K562 (cell line): ENCODE measurements around the gene PTGIR. TPM values are rescaled to one million over a fixed set of nuclear protein-coding genes. Genes with fewer than 3 reads are reported as not detected.

Experiments used
- BCL6 ChIP-seq: fragments of 250-450 bp; sonication (Bioruptor Pico); IDR thresholded peaks from 2 replicates; pipeline ENCODE4 v1.4.0; 2020
- BRD4 ChIP-seq: fragments of 200-600 bp; sonication (generic); IDR thresholded peaks from 2 replicates; pipeline ENCODE4 v1.6.1; 2017; ENCODE audit warnings: inconsistent platforms
- FOXJ2 ChIP-seq: fragments of 200-800 bp; sonication (Bioruptor generic); IDR thresholded peaks from 2 replicates; pipeline ENCODE4 v1.6.1; 2016; ENCODE audit warnings: missing genetic modification characterization, missing compliant biosample characterization
- FOXK2 ChIP-seq, 2 experiments: fragments of 450-650 bp; IDR thresholded peaks in 1 of 2; conservative IDR thresholded peaks in 1 of 2; 2 replicates each; pipeline ENCODE4 v1.6.1; 2016; ENCODE audit warnings: low read depth in 2 of 2, mild to moderate bottlenecking in 1 of 2
- GATAD2B ChIP-seq: fragments of 450-650 bp; IDR thresholded peaks from 2 replicates; pipeline ENCODE4 v1.6.1; 2017; ENCODE audit warnings: mild to moderate bottlenecking, borderline replicate concordance
- HMGXB4 ChIP-seq: sonication (generic); formaldehyde crosslinking; IDR thresholded peaks from 2 replicates; pipeline ENCODE4 v1.8.1; 2023; ENCODE audit warnings: mild to moderate bottlenecking, missing genetic modification reagents
- ILK ChIP-seq: fragments of 450-650 bp; IDR thresholded peaks from 2 replicates; pipeline ENCODE4 v1.6.1; 2016; ENCODE audit warnings: missing genetic modification characterization, low read depth, mild to moderate bottlenecking, missing compliant biosample characterization, moderate library complexity, borderline replicate concordance
- KLF13 ChIP-seq: fragments of 450-650 bp; IDR thresholded peaks from 2 replicates; pipeline ENCODE4 v1.6.1; 2016; ENCODE audit warnings: missing genetic modification characterization, low read depth, mild to moderate bottlenecking, missing compliant biosample characterization, moderate library complexity, borderline replicate concordance
- KLF6 ChIP-seq: fragments of 250-450 bp; sonication (Bioruptor Pico); IDR thresholded peaks from 2 replicates; pipeline ENCODE4 v1.4.0; 2020; ENCODE audit warnings: mild to moderate bottlenecking, moderate library complexity, borderline replicate concordance
- LARP7 ChIP-seq: fragments of 450-650 bp; IDR thresholded peaks from 2 replicates; pipeline ENCODE4 v1.6.1; 2016
- NCOR1 ChIP-seq: fragments of 450-650 bp; IDR thresholded peaks from 2 replicates; pipeline ENCODE4 v1.6.1; 2016; ENCODE audit warnings: mild to moderate bottlenecking, moderate library complexity
- POLR2H ChIP-seq: IDR thresholded peaks from 2 replicates; pipeline ENCODE4 v1.6.1; 2016; ENCODE audit warnings: missing genetic modification characterization, low read depth, mild to moderate bottlenecking, control low read depth, missing compliant biosample characterization, moderate library complexity
- RBFOX2 ChIP-seq: fragments of 200-400 bp; formaldehyde crosslinking; IDR thresholded peaks from 2 replicates; pipeline ENCODE4 v1.6.1; 2017; ENCODE audit warnings: low read depth, mild to moderate bottlenecking, low read length, moderate library complexity
- RBM39 ChIP-seq: fragments of 200-400 bp; formaldehyde crosslinking; optimal IDR thresholded peaks from 2 replicates; pipeline ENCODE3; 2018; ENCODE audit warnings: low read depth, low read length
- RUNX1 ChIP-seq: sonication (generic); IDR thresholded peaks from 2 replicates; pipeline ENCODE4 v1.6.1; 2016; ENCODE audit warnings: antibody characterized with exemption, low read depth
- SMAD1 ChIP-seq: fragments of 150-350 bp; IDR thresholded peaks from 2 replicates; pipeline ENCODE4 v1.6.1; 2014; ENCODE audit warnings: low read length, low read depth; ENCODE audit not compliant: partially characterized antibody
- STAT5A ChIP-seq: IDR thresholded peaks from 2 replicates; pipeline ENCODE4 v1.6.1; 2012; ENCODE audit warnings: low read length, inconsistent platforms, borderline replicate concordance
- XRCC3 ChIP-seq: fragments of 450-650 bp; IDR thresholded peaks from 2 replicates; pipeline ENCODE4 v1.6.1; 2017; ENCODE audit warnings: mild to moderate bottlenecking, moderate library complexity
- XRCC5 ChIP-seq: fragments of 200-400 bp; formaldehyde crosslinking; IDR thresholded peaks from 2 replicates; pipeline ENCODE4 v1.6.1; 2017; ENCODE audit warnings: low read depth, mild to moderate bottlenecking, low read length
- ZNF232 ChIP-seq: sonication (generic); formaldehyde crosslinking; IDR thresholded peaks from 2 replicates; pipeline ENCODE4 v1.8.0; 2022; ENCODE audit warnings: mild to moderate bottlenecking, missing genetic modification reagents
- ZNF583 ChIP-seq: fragments of 250-450 bp; sonication (Bioruptor Pico); IDR thresholded peaks from 2 replicates; pipeline ENCODE4 v1.4.0; 2020
- ZNF79 ChIP-seq: fragments of 250-450 bp; sonication (Bioruptor Pico); IDR thresholded peaks from 2 replicates; pipeline ENCODE4 v1.4.0; 2020; ENCODE audit warnings: low read depth, mild to moderate bottlenecking, moderate library complexity
- polyA plus RNA-seq, 8 experiments: library from polyadenylated mRNA; depleted of rRNA in 4 of 8; stranded (reverse) in 5 of 8; unstranded in 3 of 8; fragments of >200 nt; fragmentation: Nextera tagmentation in 2 of 8; fragmentation: Illumina TruSeq in 1 of 8; extraction: Ambion mirVana in 2 of 8; extraction: Trizol in 1 of 8; gene quantifications; 2 replicates each; pipeline versions ENCODE4 v1.2.1 to v1.2.3, GENCODE V29; 2011 to 2014; ENCODE audit warnings: inconsistent platforms in 1 of 8, missing spikeins in 1 of 8
- total RNA-seq, 7 experiments: library from RNA; depleted of rRNA in 6 of 7; stranded (reverse); fragments of >200 nt in 6 of 7; fragmentation: Illumina TruSeq in 2 of 7; extraction: Trizol in 2 of 7; gene quantifications; 2 replicates each; pipeline versions ENCODE4 v1.2.1 to v1.2.3, GENCODE V29; 2011 to 2021; ENCODE audit warnings: low replicate concordance in 1 of 7

Gene PTGIR
- total and polyA plus RNA-seq, 9 of the 15 experiments (the other 6 are each of a cell fraction or from before 2014, with no cell fraction given): 0.11 to 3.4 (median 1.1) TPM; not detected in 1

- peak; percentile 88 for TF ChIP-seq HMGXB4 (CRISPR knock-in tag)
- TF ChIP-seq RBM39: peak; percentile 31
- no peak; the same call in 1 of the 2 replicates for TF ChIP-seq STAT5A
- peak; percentile 90; the same call in 1 of the 2 replicates for TF ChIP-seq KLF6 (CRISPR knock-in tag)
- 0 out of 2 replicates have a peak, but pooled peaks have one; percentile 31 for TF ChIP-seq POLR2H (tag)
- peak; percentile 90 for TF ChIP-seq ZNF583 (CRISPR knock-in tag)
- TF ChIP-seq RUNX1: no peak
- no peak for TF ChIP-seq ILK (tag)
- TF ChIP-seq KLF13: peak; percentile 95
- peak; percentile 34 for TF ChIP-seq SMAD1
- no peak for TF ChIP-seq XRCC3
- TF ChIP-seq BCL6: peak; percentile 60; the same call in 1 of the 2 replicates
- TF ChIP-seq NCOR1: peak; percentile 57; the same call in 1 of the 2 replicates
- no peak; the same call in 1 of the 2 replicates for TF ChIP-seq ZNF232 (CRISPR knock-in tag)
- peak; percentile 95 for TF ChIP-seq FOXJ2
- no peak for TF ChIP-seq LARP7
- peak; percentile 48 for TF ChIP-seq XRCC5
- peak; percentile 77 for TF ChIP-seq RBFOX2
- peak; percentile 89; the same call in 1 of the 2 replicates for TF ChIP-seq BRD4
- TF ChIP-seq FOXK2 (conservative IDR thresholded peaks at IDR 0.05 in 1 of 2, IDR thresholded peaks at IDR 0.05 in 1 of 2; ENCODE audit: low read depth in 2 of 2): peak; percentile 50 to 100; a peak in 3 of 4 replicates
- TF ChIP-seq GATAD2B: peak; percentile 74
- 0 out of 2 replicates have a peak, but pooled peaks have one; percentile 44 for TF ChIP-seq ZNF79
These were observed 24.2 kb downstream of the PTGIR start (continued) for GRCh38 chr19:46600384-46601317.
